A549 (cell line): ENCODE data around the gene FREY1. TPM values are rescaled to one million over a fixed set of nuclear protein-coding genes. Genes with fewer than 3 reads are reported as not detected.

ENCODE experiments used
- ATAC-seq, 2 experiments: fragments of 200-7000 bp in 1 of 2; fragments of >200 bp in 1 of 2; cut with Nextera tagmentation in 1 of 2; cut with Tn5 transposase in 1 of 2; 3 replicates each; pipeline versions ENCODE4 v1.8.0 to v1.9.1; 2018 to 2020; ENCODE audit warnings: mild to moderate bottlenecking in 1 of 2, moderate library complexity in 1 of 2
- CTCF ChIA-PET: fragments of 300-600 bp; sonication (Branson Sonifier 250); formaldehyde crosslinking; extraction: SDS; loops from one replicate; lab custom pipeline; 2021; ENCODE audit warnings: antibody characterized with exemption, inconsistent platforms; lab: Yijun Ruan, JAX
- POLR2A ChIA-PET: fragments of 350-600 bp; formaldehyde crosslinking; extraction: SDS; loops from one replicate; lab custom pipeline; 2021; ENCODE audit warnings: antibody characterized with exemption, inconsistent platforms; lab: Yijun Ruan, JAX
- DNase-seq, 2 experiments: peaks; one replicate each; pipeline versions ENCODE4 v3.0.0 to v3.0.0-alpha.2; 2011 to 2016; ENCODE audit warnings: low read depth in 1 of 2, low spot score in 1 of 2
- FAIRE-seq: peaks from 2 replicates; lab custom pipeline; 2011; peaks lifted over from hg19 to GRCh38; lab: Jason Lieb, UNC
- H3K27ac ChIP-seq, 2 experiments: fragments of >200 bp; sonication (Bioruptor Twin); formaldehyde crosslinking; 3 replicates each; pipeline ENCODE4 v1.5.1; 2016 to 2017
- H3K4me1 ChIP-seq: fragments of >200 bp; sonication (Bioruptor Twin); formaldehyde crosslinking; 3 replicates; pipeline ENCODE4 v1.6.1; 2016
- H3K4me2 ChIP-seq: fragments of >200 bp; sonication (Bioruptor Twin); formaldehyde crosslinking; 3 replicates; pipeline ENCODE4 v1.6.1; 2016
- H3K4me3 ChIP-seq: fragments of >200 bp; sonication (Bioruptor Twin); formaldehyde crosslinking; 3 replicates; pipeline ENCODE4 v1.5.1; 2016
- H3K9me3 ChIP-seq: fragments of >200 bp; sonication (Bioruptor Twin); formaldehyde crosslinking; 3 replicates; pipeline ENCODE4 v1.6.1; 2016
- BHLHE40 ChIP-seq: IDR thresholded peaks from 2 replicates; pipeline ENCODE4 v1.6.1; 2012; ENCODE audit warnings: low read depth, low read length, inconsistent platforms
- CBX8 ChIP-seq: fragments of 200-600 bp; sonication (generic); IDR thresholded peaks from 2 replicates; pipeline ENCODE4 v1.6.1; 2016
- CHD2 ChIP-seq: fragments of 150-350 bp; IDR thresholded peaks from 2 replicates; pipeline ENCODE4 v1.6.1; 2014; ENCODE audit warnings: low read length; ENCODE audit not compliant: partially characterized antibody
- CHD4 ChIP-seq: fragments of 200-600 bp; sonication (generic); IDR thresholded peaks from 2 replicates; pipeline ENCODE4 v1.6.1; 2016; ENCODE audit warnings: antibody characterized with exemption, mild to moderate bottlenecking, borderline replicate concordance
- EHF ChIP-seq: fragments of 250-450 bp; sonication (Bioruptor Pico); IDR thresholded peaks from 2 replicates; pipeline ENCODE4 v1.5.0; 2020; ENCODE audit warnings: mild to moderate bottlenecking
- EHMT2 ChIP-seq: fragments of 200-600 bp; sonication (generic); IDR thresholded peaks from 2 replicates; pipeline ENCODE4 v1.6.1; 2016; ENCODE audit warnings: antibody characterized with exemption, low read depth, mild to moderate bottlenecking, moderate library complexity
- ESRRA ChIP-seq: fragments of 150-350 bp; IDR thresholded peaks from 2 replicates; pipeline ENCODE4 v1.6.1; 2014; ENCODE audit warnings: mild to moderate bottlenecking, low read length, borderline replicate concordance
- FOSB ChIP-seq: fragments of 250-450 bp; sonication (Bioruptor Pico); IDR thresholded peaks from 2 replicates; pipeline ENCODE4 v1.5.0; 2020; ENCODE audit warnings: mild to moderate bottlenecking, moderate library complexity
- FOXS1 ChIP-seq: fragments of 250-450 bp; sonication (Bioruptor Pico); IDR thresholded peaks from 2 replicates; pipeline ENCODE4 v1.5.0; 2020; ENCODE audit warnings: mild to moderate bottlenecking, moderate library complexity
- GATA3 ChIP-seq: IDR thresholded peaks from 2 replicates; pipeline ENCODE4 v1.6.1; 2012; ENCODE audit warnings: borderline replicate concordance
- HEYL ChIP-seq: fragments of 250-450 bp; sonication (Bioruptor Pico); IDR thresholded peaks from 2 replicates; pipeline ENCODE4 v1.8.0; 2021; ENCODE audit warnings: mild to moderate bottlenecking, moderate library complexity
- HOXB5 ChIP-seq: fragments of 250-450 bp; sonication (Bioruptor Pico); IDR thresholded peaks from 2 replicates; pipeline ENCODE4 v1.5.0; 2020; ENCODE audit warnings: mild to moderate bottlenecking, moderate library complexity
- JUNB ChIP-seq: fragments of >200 bp; sonication (Bioruptor Twin); formaldehyde crosslinking; IDR thresholded peaks from 2 replicates; pipeline ENCODE4 v1.6.1; 2016
- MYC ChIP-seq: IDR thresholded peaks from 2 replicates; pipeline ENCODE4 v1.6.1; 2012; ENCODE audit warnings: mild to moderate bottlenecking, inconsistent platforms, low read length, improper control_type of control experiment, borderline replicate concordance
- NPAS2 ChIP-seq: fragments of 250-450 bp; sonication (Bioruptor Pico); IDR thresholded peaks from 2 replicates; pipeline ENCODE4 v1.8.0; 2022; ENCODE audit warnings: mild to moderate bottlenecking, moderate library complexity, borderline replicate concordance
- NR3C1 ChIP-seq: fragments of >200 bp; sonication (Bioruptor Twin); formaldehyde crosslinking; IDR thresholded peaks from 3 replicates; pipeline ENCODE4 v1.6.1; 2017
- PHF8 ChIP-seq: fragments of 200-600 bp; sonication (generic); IDR thresholded peaks from 2 replicates; pipeline ENCODE4 v1.6.1; 2016; ENCODE audit warnings: low read depth, mild to moderate bottlenecking, antibody characterized with exemption, moderate library complexity, borderline replicate concordance
- RARB ChIP-seq: fragments of 250-450 bp; sonication (Bioruptor Pico); IDR thresholded peaks from 2 replicates; pipeline ENCODE4 v1.8.0; 2021; ENCODE audit warnings: mild to moderate bottlenecking, moderate library complexity
- RCOR1 ChIP-seq: fragments of 150-350 bp; IDR thresholded peaks from 2 replicates; pipeline ENCODE4 v1.6.1; 2014; ENCODE audit warnings: antibody characterized with exemption, low read length, low read depth
- RFX5 ChIP-seq: fragments of 450-650 bp; IDR thresholded peaks from 2 replicates; pipeline ENCODE4 v1.7.1; 2014; ENCODE audit warnings: antibody characterized with exemption, mild to moderate bottlenecking, moderate library complexity
- RNF2 ChIP-seq: fragments of 200-600 bp; sonication (generic); IDR thresholded peaks from 2 replicates; pipeline ENCODE4 v1.6.1; 2016; ENCODE audit warnings: low read depth, mild to moderate bottlenecking, antibody characterized with exemption, moderate library complexity, borderline replicate concordance
- ZNF302 ChIP-seq: fragments of 250-450 bp; sonication (Bioruptor Pico); IDR thresholded peaks from 2 replicates; pipeline ENCODE4 v1.9.0; 2021; ENCODE audit warnings: inconsistent platforms, mild to moderate bottlenecking, moderate library complexity
- ZSCAN20 ChIP-seq: fragments of 250-450 bp; sonication (Bioruptor Pico); IDR thresholded peaks from 2 replicates; pipeline ENCODE4 v1.8.0; 2022; ENCODE audit warnings: mild to moderate bottlenecking, moderate library complexity
- WGBS: methylation state at CpG from one replicate; pipeline ENCODE4 v1.1.6; 2017; ENCODE audit errors: missing lambda C conversion rate; 5-methylcytosine and 5-hydroxymethylcytosine counted together
- polyA plus RNA-seq, 4 experiments: library from polyadenylated mRNA; depleted of rRNA in 3 of 4; stranded (reverse); fragments of >200 nt; fragmentation: RNase III in 1 of 4; extraction: RNeasy Plus Mini Kit Qiagen cat#74134 plus additional on column Dnase treatment in 1 of 4; gene quantifications; 2 replicates in 3 of 4; 3 replicates in 1 of 4; pipeline ENCODE4 v1.2.3, GENCODE V29; 2011 to 2017
- TF ChIP-seq, protein P1 (sequence below): fragments of 250-450 bp; sonication (Bioruptor Pico); IDR thresholded peaks from 2 replicates; pipeline ENCODE4 v1.5.0; 2020; ENCODE audit warnings: low read depth, mild to moderate bottlenecking, moderate library complexity
- TF ChIP-seq, protein P2 (sequence below): fragments of >200 bp; sonication (Bioruptor Twin); formaldehyde crosslinking; IDR thresholded peaks from 3 replicates; pipeline ENCODE4 v1.5.1; 2016
- TF ChIP-seq, protein P3 (sequence below): fragments of 150-350 bp; IDR thresholded peaks from 2 replicates; pipeline ENCODE4 v1.6.1; 2014; ENCODE audit warnings: low read depth, mild to moderate bottlenecking, low read length
- TF ChIP-seq, protein P4 (sequence below): fragments of >200 bp; sonication (Bioruptor Twin); formaldehyde crosslinking; IDR thresholded peaks from 3 replicates; pipeline ENCODE4 v1.6.1; 2016
- TF ChIP-seq, protein P5 (sequence below): IDR thresholded peaks from 2 replicates; pipeline ENCODE4 v1.6.1; 2012; ENCODE audit warnings: low read depth, borderline replicate concordance

FREY1 gene
- polyA plus RNA-seq, 2 of the 4 experiments (the other 2 are of a cell fraction) = 0.17 to 0.21 TPM

DNA sequence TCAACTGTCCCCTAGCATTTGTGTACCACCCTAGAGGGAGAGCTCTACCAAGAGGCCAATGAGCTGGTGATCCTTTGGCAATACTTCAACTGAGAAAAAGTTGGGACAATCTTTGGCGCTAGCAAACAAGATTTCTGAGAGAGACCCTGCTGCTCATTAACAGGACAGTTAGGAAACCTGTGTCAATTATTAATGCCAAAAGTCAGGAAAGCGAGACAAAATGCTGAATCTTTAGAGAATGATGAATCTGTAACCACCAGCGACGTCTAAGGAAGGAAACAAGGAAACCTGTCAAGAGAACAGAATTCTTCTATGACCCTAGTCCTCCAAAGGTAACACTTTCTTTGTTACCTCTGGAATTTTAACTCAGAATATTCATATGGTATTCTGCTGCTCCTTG lies 35.3 kb upstream of the FREY1 start:
- ATAC-seq = no peak
- FAIRE-seq = no peak
- no peak overlapping the region for H3K27ac ChIP-seq
- WGBS = 92% methylated on average over 4 of the region's 4 CpGs
- no peaks in the 10 kb centered on the region for H3K4me1 ChIP-seq
- CTCF ChIA-PET = interaction anchor here (0.9 to 2.3 kb wide), 7 partner anchors 12 to 100 kb away, joined by 3 to 10 read pairs (median 4); no protein-coding TSS in a partner anchor
- H3K4me3 ChIP-seq = no peak overlapping the region
- no peak for DNase-seq
- no peak for TF ChIP-seq NPAS2 (CRISPR knock-in tag)
- H3K9me3 ChIP-seq = no peaks in the 10 kb centered on the region
- no peak overlapping the region for H3K4me2 ChIP-seq
- POLR2A ChIA-PET = no interaction called here

DNA sequence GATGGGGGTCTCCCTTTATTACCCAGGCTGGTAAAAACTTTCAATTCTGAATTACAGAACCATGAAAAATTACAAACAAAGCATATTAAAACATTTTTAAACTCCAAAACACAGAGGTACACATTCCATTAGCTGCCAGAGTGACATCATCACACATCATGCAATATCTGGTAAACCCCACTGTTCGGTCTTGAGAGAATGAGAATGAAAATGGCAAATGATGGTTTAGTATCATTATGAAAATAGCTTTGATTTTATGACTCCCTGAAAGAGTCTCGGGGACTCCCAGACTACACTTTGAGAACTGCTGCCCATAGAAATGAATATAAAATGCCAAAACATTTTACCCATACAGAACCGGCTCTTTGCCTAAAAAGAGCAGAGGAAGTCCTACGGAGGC lies 34.2 kb upstream of the FREY1 start:
- FAIRE-seq (no peak), DNase-seq (no peak), ATAC-seq (no peak)
- ChIA-PET POLR2A (no interaction called here), CTCF (interaction anchor here (1.3 to 2.3 kb wide), 4 partner anchors 24 to 68 kb away, joined by 4 to 10 read pairs (median 5); no protein-coding TSS in a partner anchor)
- Histone ChIP-seq H3K27ac (no peak overlapping the region), H3K4me1 (no peaks in the 10 kb centered on the region), H3K9me3 (no peaks in the 10 kb centered on the region), H3K4me3 (no peak overlapping the region), H3K4me2 (no peak overlapping the region)
- WGBS = 88% methylated on average over 4 of the region's 4 CpGs
- TF ChIP-seq BHLHE40 (no peak), ZSCAN20 (CRISPR knock-in tag) (no peak), RCOR1 (no peak), CHD2 (no peak), FOSB (CRISPR knock-in tag) (no peak), RNF2 (no peak), GATA3 (no peak), JUNB (no peak), EHF (CRISPR knock-in tag) (no peak), CHD4 (no peak), CBX8 (no peak), ZNF302 (CRISPR knock-in tag) (no peak), NR3C1 (no peak), RFX5 (no peak), HEYL (CRISPR knock-in tag) (no peak), HOXB5 (no peak), ESRRA (no peak)
- TF ChIP-seq, protein P1, sequence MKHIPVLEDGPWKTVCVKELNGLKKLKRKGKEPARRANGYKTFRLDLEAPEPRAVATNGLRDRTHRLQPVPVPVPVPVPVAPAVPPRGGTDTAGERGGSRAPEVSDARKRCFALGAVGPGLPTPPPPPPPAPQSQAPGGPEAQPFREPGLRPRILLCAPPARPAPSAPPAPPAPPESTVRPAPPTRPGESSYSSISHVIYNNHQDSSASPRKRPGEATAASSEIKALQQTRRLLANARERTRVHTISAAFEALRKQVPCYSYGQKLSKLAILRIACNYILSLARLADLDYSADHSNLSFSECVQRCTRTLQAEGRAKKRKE (CRISPR knock-in tag) = no peak
- TF ChIP-seq, protein P2, sequence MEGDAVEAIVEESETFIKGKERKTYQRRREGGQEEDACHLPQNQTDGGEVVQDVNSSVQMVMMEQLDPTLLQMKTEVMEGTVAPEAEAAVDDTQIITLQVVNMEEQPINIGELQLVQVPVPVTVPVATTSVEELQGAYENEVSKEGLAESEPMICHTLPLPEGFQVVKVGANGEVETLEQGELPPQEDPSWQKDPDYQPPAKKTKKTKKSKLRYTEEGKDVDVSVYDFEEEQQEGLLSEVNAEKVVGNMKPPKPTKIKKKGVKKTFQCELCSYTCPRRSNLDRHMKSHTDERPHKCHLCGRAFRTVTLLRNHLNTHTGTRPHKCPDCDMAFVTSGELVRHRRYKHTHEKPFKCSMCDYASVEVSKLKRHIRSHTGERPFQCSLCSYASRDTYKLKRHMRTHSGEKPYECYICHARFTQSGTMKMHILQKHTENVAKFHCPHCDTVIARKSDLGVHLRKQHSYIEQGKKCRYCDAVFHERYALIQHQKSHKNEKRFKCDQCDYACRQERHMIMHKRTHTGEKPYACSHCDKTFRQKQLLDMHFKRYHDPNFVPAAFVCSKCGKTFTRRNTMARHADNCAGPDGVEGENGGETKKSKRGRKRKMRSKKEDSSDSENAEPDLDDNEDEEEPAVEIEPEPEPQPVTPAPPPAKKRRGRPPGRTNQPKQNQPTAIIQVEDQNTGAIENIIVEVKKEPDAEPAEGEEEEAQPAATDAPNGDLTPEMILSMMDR = no peak
- TF ChIP-seq, protein P3, sequence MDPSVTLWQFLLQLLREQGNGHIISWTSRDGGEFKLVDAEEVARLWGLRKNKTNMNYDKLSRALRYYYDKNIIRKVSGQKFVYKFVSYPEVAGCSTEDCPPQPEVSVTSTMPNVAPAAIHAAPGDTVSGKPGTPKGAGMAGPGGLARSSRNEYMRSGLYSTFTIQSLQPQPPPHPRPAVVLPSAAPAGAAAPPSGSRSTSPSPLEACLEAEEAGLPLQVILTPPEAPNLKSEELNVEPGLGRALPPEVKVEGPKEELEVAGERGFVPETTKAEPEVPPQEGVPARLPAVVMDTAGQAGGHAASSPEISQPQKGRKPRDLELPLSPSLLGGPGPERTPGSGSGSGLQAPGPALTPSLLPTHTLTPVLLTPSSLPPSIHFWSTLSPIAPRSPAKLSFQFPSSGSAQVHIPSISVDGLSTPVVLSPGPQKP = no peak

DNA sequence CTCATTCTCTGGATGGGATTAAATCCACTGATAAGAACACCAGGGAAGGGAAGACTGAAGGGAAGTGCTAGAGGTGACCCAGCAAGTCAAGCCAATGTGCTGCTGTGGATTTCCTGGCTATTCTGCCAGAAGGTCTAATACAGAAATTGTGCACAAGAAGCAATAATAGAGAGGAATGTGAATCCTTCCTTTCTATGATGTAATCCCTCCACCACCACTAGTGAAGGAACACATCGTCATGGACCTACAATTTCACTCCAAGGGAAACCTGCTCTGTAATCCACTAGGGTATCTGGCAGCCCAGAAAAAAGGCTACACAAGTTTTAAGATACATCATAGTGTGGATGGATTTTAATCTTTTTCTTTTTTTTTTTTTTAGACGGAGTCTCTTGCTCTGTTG lies 32.8 kb upstream of the FREY1 start:
- DNase-seq = no peak
- FAIRE-seq = no peak
- H3K9me3 ChIP-seq = no peaks in the 10 kb centered on the region
- 95% methylated on average over 2 of the region's 2 CpGs for WGBS
- no peak overlapping the region for H3K27ac ChIP-seq
- ChIA-PET POLR2A (no interaction called here), CTCF (no interaction called here)
- no peak for ATAC-seq
- H3K4me3 ChIP-seq = no peak overlapping the region
- no peak overlapping the region for H3K4me2 ChIP-seq
- H3K4me1 ChIP-seq = no peaks in the 10 kb centered on the region
- TF ChIP-seq EHF (CRISPR knock-in tag) (no peak), RARB (CRISPR knock-in tag) (no peak), CHD4 (no peak), HEYL (CRISPR knock-in tag) (no peak), EHMT2 (no peak), MYC (no peak), FOXS1 (CRISPR knock-in tag) (no peak), PHF8 (no peak)
- TF ChIP-seq, protein P2 = no peak
- TF ChIP-seq, protein P4, sequence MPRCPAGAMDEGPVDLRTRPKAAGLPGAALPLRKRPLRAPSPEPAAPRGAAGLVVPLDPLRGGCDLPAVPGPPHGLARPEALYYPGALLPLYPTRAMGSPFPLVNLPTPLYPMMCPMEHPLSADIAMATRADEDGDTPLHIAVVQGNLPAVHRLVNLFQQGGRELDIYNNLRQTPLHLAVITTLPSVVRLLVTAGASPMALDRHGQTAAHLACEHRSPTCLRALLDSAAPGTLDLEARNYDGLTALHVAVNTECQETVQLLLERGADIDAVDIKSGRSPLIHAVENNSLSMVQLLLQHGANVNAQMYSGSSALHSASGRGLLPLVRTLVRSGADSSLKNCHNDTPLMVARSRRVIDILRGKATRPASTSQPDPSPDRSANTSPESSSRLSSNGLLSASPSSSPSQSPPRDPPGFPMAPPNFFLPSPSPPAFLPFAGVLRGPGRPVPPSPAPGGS = no peak
- TF ChIP-seq, protein P5, sequence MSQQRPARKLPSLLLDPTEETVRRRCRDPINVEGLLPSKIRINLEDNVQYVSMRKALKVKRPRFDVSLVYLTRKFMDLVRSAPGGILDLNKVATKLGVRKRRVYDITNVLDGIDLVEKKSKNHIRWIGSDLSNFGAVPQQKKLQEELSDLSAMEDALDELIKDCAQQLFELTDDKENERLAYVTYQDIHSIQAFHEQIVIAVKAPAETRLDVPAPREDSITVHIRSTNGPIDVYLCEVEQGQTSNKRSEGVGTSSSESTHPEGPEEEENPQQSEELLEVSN = no peak
